Endodermal cell (in vitro differentiated cells): ENCODE data around the gene LDB1. TPM values are rescaled to one million over a fixed set of nuclear protein-coding genes. Genes with fewer than 3 reads are reported as not detected.

Experiments used
- DNase-seq: peaks from one replicate; pipeline ENCODE4 v3.0.0-alpha.2; 2017
- H3K27ac ChIP-seq: 2 replicates; pipeline ENCODE4 v1.5.1; 2013; ENCODE audit warnings: mild to moderate bottlenecking, low read depth, low read length, moderate library complexity
- H3K27me3 ChIP-seq: 2 replicates; pipeline ENCODE4 v1.6.1; 2013; ENCODE audit warnings: mild to moderate bottlenecking, low read length, moderate library complexity; ENCODE audit not compliant: insufficient read depth, control insufficient read depth, poor library complexity, severe bottlenecking
- H3K36me3 ChIP-seq: 2 replicates; pipeline ENCODE4 v1.7.0; 2013; ENCODE audit warnings: mild to moderate bottlenecking, low read length, moderate library complexity; ENCODE audit not compliant: control insufficient read depth, insufficient read depth
- H3K4me1 ChIP-seq: one replicate; pipeline ENCODE4 v1.7.0; 2013; ENCODE audit warnings: low read length; ENCODE audit not compliant: control insufficient read depth, insufficient read depth
- H3K4me3 ChIP-seq: 2 replicates; pipeline ENCODE4 v1.5.1; 2013; ENCODE audit warnings: mild to moderate bottlenecking, low read length, moderate library complexity
- H3K9ac ChIP-seq: 2 replicates; pipeline ENCODE4 v1.6.1; 2013; ENCODE audit warnings: mild to moderate bottlenecking, low read length, moderate library complexity; ENCODE audit not compliant: poor library complexity, severe bottlenecking; ENCODE audit errors: extremely low read depth
- H3K9me3 ChIP-seq: 2 replicates; pipeline ENCODE4 v1.6.1; 2013; ENCODE audit warnings: mild to moderate bottlenecking, low read length, moderate library complexity; ENCODE audit not compliant: control insufficient read depth
- H3K27ac Mint-ChIP-seq: 2 replicates; pipeline ENCODE4 v1.8.0; 2020; ENCODE audit warnings: mixed read lengths
- H3K27me3 Mint-ChIP-seq: 2 replicates; pipeline ENCODE4 v1.8.0; 2021; ENCODE audit warnings: mild to moderate bottlenecking, mixed read lengths; ENCODE audit not compliant: insufficient read depth
- H3K36me3 Mint-ChIP-seq: 2 replicates; pipeline ENCODE4 v1.8.0; 2020; ENCODE audit warnings: low read depth, mixed read lengths
- H3K4me1 Mint-ChIP-seq: 2 replicates; pipeline ENCODE4 v1.8.0; 2020; ENCODE audit warnings: mixed read lengths
- H3K4me3 Mint-ChIP-seq: 2 replicates; pipeline ENCODE4 v1.8.0; 2020; ENCODE audit warnings: mild to moderate bottlenecking, moderate library complexity, mixed read lengths
- H3K9me3 Mint-ChIP-seq: 2 replicates; pipeline ENCODE4 v1.8.0; 2020; ENCODE audit warnings: mild to moderate bottlenecking, mixed read lengths
- CTCF ChIP-seq: fragments of 200-600 bp; sonication (generic); conservative IDR thresholded peaks from 2 replicates; pipeline ENCODE4 v1.5.0; 2021; ENCODE audit warnings: antibody characterized with exemption, mild to moderate bottlenecking
- WGBS, 2 experiments: methylation state at CpG; one replicate each; pipeline versions ENCODE4 v1.1.5 to v1.1.7; 2013; ENCODE audit warnings: missing lambda C conversion rate in 2 of 2, mixed read lengths in 1 of 2; ENCODE audit not compliant: insufficient coverage in 1 of 2, insufficient read length in 1 of 2; 5-methylcytosine and 5-hydroxymethylcytosine counted together
- total RNA-seq, 2 donors: library from RNA; stranded (reverse); fragmentation: NEBNext Ultra II Directional in 1 of 2; extraction: Animal tissue kit (Norgen Biotek cat#: 25700) in 1 of 2; gene quantifications; 2 replicates in 1 of 2; 3 replicates in 1 of 2; pipeline ENCODE4 v1.2.1, GENCODE V29; 2021

The LDB1 gene
- total RNA-seq, 2 donors from 2014 or later = 72.0 to 82.6 TPM

GRCh38 chr10:102140913-102141540, 20.9 kb upstream of the LDB1 start:
- Histone ChIP-seq H3K4me1 (peaks cover 21% of the 10 kb centered on the region), H3K9me3 (no peaks in the 10 kb centered on the region), H3K36me3 (peaks cover 76% of the 10 kb centered on the region), H3K27me3 (no peaks in the 10 kb centered on the region), H3K9ac (no peak overlapping the region), H3K4me3 (no peak overlapping the region), H3K27ac (no peak overlapping the region)
- Mint-ChIP-seq H3K4me1 (peaks cover 19% of the 10 kb centered on the region), H3K4me3 (no peak overlapping the region), H3K9me3 (no peaks in the 10 kb centered on the region), H3K27ac (no peak overlapping the region), H3K27me3 (no peaks in the 10 kb centered on the region), H3K36me3 (peaks cover 67% of the 10 kb centered on the region)
- DNase-seq = no peak
- TF ChIP-seq CTCF = no peak
- WGBS, 2 experiments = 92 to 97% methylated on average over 4 to 5 of the region's 5 CpGs

- Histone ChIP-seq H3K36me3 (peaks cover 75% of the 10 kb centered on the region), H3K27ac (no peak overlapping the region), H3K4me3 (no peak overlapping the region), H3K27me3 (no peaks in the 10 kb centered on the region), H3K4me1 (peaks cover 21% of the 10 kb centered on the region), H3K9me3 (no peaks in the 10 kb centered on the region), H3K9ac (no peak overlapping the region)
- peaks cover 24% of the 10 kb centered on the region for H3K4me1 Mint-ChIP-seq
- H3K27me3 Mint-ChIP-seq = no peaks in the 10 kb centered on the region
- no peaks in the 10 kb centered on the region for H3K9me3 Mint-ChIP-seq
- peaks cover 62% of the 10 kb centered on the region for H3K36me3 Mint-ChIP-seq
- WGBS, 2 experiments = 94 to 100% methylated on average over 4 of the region's 4 CpGs
- H3K4me3 Mint-ChIP-seq = no peak overlapping the region
- no peak for TF ChIP-seq CTCF
- DNase-seq = no peak
- no peak overlapping the region for H3K27ac Mint-ChIP-seq
These were observed 20.1 kb upstream of the LDB1 start for GRCh38 chr10:102140218-102140617.

- no peak for DNase-seq
- peaks cover 55% of the 10 kb centered on the region for H3K36me3 Mint-ChIP-seq
- no peak overlapping the region for H3K27ac Mint-ChIP-seq
- H3K4me1 ChIP-seq = peaks cover 22% of the 10 kb centered on the region
- 94 to 95% methylated on average over 8 to 15 of the region's 15 CpGs for WGBS, 2 experiments
- H3K36me3 ChIP-seq = peaks cover 68% of the 10 kb centered on the region
- no peak overlapping the region for H3K4me3 ChIP-seq
- no peak overlapping the region for H3K9ac ChIP-seq
- H3K9me3 Mint-ChIP-seq = no peaks in the 10 kb centered on the region
- H3K27me3 ChIP-seq = no peaks in the 10 kb centered on the region
- no peak overlapping the region for H3K4me3 Mint-ChIP-seq
- H3K4me1 Mint-ChIP-seq = peaks cover 30% of the 10 kb centered on the region
- TF ChIP-seq CTCF = no peak
- H3K27ac ChIP-seq = no peak overlapping the region
- no peaks in the 10 kb centered on the region for H3K27me3 Mint-ChIP-seq
- no peaks in the 10 kb centered on the region for H3K9me3 ChIP-seq
These were observed 19.3 kb upstream of the LDB1 start for GRCh38 chr10:102139281-102140110.
